LNCaP clone FGC (cell line): ENCODE measurements around the gene LY86.

Source experiments
- DNase-seq: peaks from one replicate; pipeline ENCODE4 v3.0.0-alpha.2; 2011; ENCODE audit warnings: low read depth
- H3K4me3 ChIP-seq: 2 replicates; pipeline ENCODE4 v1.5.1; 2011; ENCODE audit warnings: mild to moderate bottlenecking, low read depth, low read length, control low read depth
- CTCF ChIP-seq: IDR thresholded peaks from 2 replicates; pipeline ENCODE4 v1.5.1; 2012; ENCODE audit warnings: mild to moderate bottlenecking; ENCODE audit not compliant: control insufficient read depth, insufficient read depth; ENCODE audit errors: extremely low read depth

Gene LY86

DNA sequence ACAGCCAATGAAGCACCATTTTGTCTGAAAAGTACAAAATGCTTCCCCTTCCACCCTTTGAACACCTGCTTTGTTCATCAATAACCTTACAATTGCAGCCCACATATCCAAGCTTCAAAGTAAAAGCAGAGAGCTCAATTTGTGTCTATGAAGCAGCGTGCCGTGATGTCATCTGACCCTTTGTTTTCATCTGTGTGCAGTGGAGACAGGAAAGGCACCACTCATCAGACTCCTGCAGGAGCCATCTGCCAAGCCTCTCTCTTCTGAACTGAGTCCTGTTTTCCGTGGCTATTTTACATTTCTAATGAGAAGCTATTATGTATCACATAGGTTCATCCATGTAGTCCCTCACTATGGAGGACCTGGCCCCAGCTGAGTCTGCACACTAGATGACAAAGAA is 7.5 kb upstream of the LY86 start:
- TF ChIP-seq CTCF, result no peak
- H3K4me3 ChIP-seq, result no peak overlapping the region
- no peak for DNase-seq

- no peak for DNase-seq
- TF ChIP-seq CTCF, result no peak
- H3K4me3 ChIP-seq, result no peak overlapping the region
Measured at GRCh38 chr6:6582131-6582530, 6.4 kb upstream of the LY86 start.

DNA sequence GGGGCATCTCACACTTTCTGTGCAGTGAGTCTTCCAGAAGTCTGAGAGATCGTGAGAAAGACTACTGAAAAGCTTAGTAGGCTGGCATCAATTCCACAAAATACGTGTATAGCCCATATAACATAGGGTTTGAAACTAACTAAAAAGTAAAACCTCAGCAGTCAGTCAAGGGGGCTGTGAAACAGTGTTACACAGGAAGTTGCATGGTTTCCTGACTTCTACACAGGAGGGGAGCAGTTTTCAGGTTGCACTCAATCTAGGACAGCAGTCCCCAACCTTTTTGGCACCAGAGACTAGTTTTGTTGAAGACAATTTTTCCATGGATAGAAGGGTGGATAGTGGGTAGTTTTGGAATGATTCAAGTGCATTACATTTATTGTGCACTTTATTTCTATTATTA is 4.7 kb upstream of the LY86 start:
- no peak for TF ChIP-seq CTCF
- no peak overlapping the region for H3K4me3 ChIP-seq
- no peak for DNase-seq

- no peak for DNase-seq
- peak; percentile 38; the same call in 1 of the 2 replicates for TF ChIP-seq CTCF
- no peak overlapping the region for H3K4me3 ChIP-seq
Measured at GRCh38 chr6:6584310-6585002, 4.1 kb upstream of the LY86 start.

- DNase-seq, result no peak
- no peak for TF ChIP-seq CTCF
- H3K4me3 ChIP-seq, result no peak overlapping the region
Measured at GRCh38 chr6:6585003-6585311, 3.6 kb upstream of the LY86 start.

DNA sequence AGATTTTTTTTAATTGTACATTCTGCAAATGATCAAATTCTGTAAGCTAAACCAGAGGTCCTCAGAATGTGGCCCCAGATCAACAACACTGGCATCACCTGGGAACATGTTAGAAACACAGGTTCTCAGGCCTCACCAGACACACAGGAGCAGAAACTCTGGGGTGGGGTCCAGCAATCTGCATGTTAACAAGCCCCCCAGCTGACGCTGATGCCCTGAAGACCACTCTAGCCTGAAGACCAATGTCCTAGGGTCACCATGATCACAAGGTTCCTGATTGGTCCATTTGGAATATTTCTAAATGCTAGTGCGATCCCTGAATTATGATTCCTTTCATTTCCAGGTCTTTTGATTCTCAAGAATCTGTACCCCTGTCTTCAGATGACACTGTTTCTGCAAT is 2.4 kb upstream of the LY86 start:
- no peak for DNase-seq
- no peak overlapping the region for H3K4me3 ChIP-seq
- no peak for TF ChIP-seq CTCF
